Astrocyte (in vitro differentiated cells and primary cell): ENCODE measurements around the gene KLK13. TPM values are rescaled to one million over a fixed set of nuclear protein-coding genes. Genes with fewer than 3 reads are reported as not detected.

Experiments
- DNase-seq: peaks from one replicate; pipeline ENCODE4 v3.0.0-alpha.2; 2010; ENCODE audit warnings: low read depth
- FAIRE-seq: peaks from 2 replicates; lab custom pipeline; 2011; peaks lifted over from hg19 to GRCh38; lab: Jason Lieb, UNC
- H2AFZ ChIP-seq: 2 replicates; pipeline ENCODE4 v1.6.0; 2012; ENCODE audit warnings: low read depth, low read length, inconsistent platforms
- H3K27ac ChIP-seq: 2 replicates; pipeline ENCODE4 v1.5.1; 2011; ENCODE audit warnings: low read depth, low read length, inconsistent platforms
- H3K27me3 ChIP-seq: 2 replicates; pipeline ENCODE4 v1.6.0; 2011; ENCODE audit warnings: low read length, inconsistent platforms; ENCODE audit not compliant: insufficient read depth
- H3K36me3 ChIP-seq: 2 replicates; pipeline ENCODE4 v1.5.1; 2011; ENCODE audit warnings: low read length, inconsistent platforms; ENCODE audit not compliant: insufficient read depth
- H3K4me1 ChIP-seq: 2 replicates; pipeline ENCODE4 v1.5.1; 2011; ENCODE audit warnings: low read length, inconsistent platforms; ENCODE audit not compliant: insufficient read depth
- H3K4me2 ChIP-seq: 2 replicates; pipeline ENCODE4 v1.6.0; 2012; ENCODE audit warnings: low read length, inconsistent platforms
- H3K4me3 ChIP-seq: 2 replicates; pipeline ENCODE4 v1.5.1; 2011; ENCODE audit warnings: low read depth, mild to moderate bottlenecking, low read length, inconsistent platforms; ENCODE audit not compliant: insufficient read depth
- H3K79me2 ChIP-seq: 2 replicates; pipeline ENCODE4 v1.6.0; 2012; ENCODE audit warnings: mild to moderate bottlenecking, low read length, inconsistent platforms; ENCODE audit not compliant: insufficient read depth
- H3K9ac ChIP-seq: 2 replicates; pipeline ENCODE4 v1.6.0; 2012; ENCODE audit warnings: mild to moderate bottlenecking, low read length, inconsistent platforms
- H3K9me3 ChIP-seq: 2 replicates; pipeline ENCODE4 v1.5.1; 2012; ENCODE audit warnings: low read depth, mild to moderate bottlenecking, low read length, inconsistent platforms; ENCODE audit not compliant: insufficient read depth
- H4K20me1 ChIP-seq: 2 replicates; pipeline ENCODE4 v1.6.0; 2012; ENCODE audit warnings: low read length, inconsistent platforms; ENCODE audit not compliant: insufficient read depth
- H3K27ac Mint-ChIP-seq: one replicate; pipeline ENCODE4 v1.8.0; 2021; ENCODE audit warnings: mild to moderate bottlenecking, mixed read lengths; ENCODE audit not compliant: unreplicated experiment
- H3K27me3 Mint-ChIP-seq: one replicate; pipeline ENCODE4 v1.8.0; 2021; ENCODE audit warnings: low read depth, mixed read lengths; ENCODE audit not compliant: unreplicated experiment
- H3K36me3 Mint-ChIP-seq: one replicate; pipeline ENCODE4 v1.8.0; 2021; ENCODE audit warnings: low read depth, mixed read lengths; ENCODE audit not compliant: unreplicated experiment
- H3K4me1 Mint-ChIP-seq: one replicate; pipeline ENCODE4 v1.8.0; 2021; ENCODE audit warnings: low read depth, mixed read lengths; ENCODE audit not compliant: unreplicated experiment
- H3K4me3 Mint-ChIP-seq: one replicate; pipeline ENCODE4 v1.8.0; 2021; ENCODE audit warnings: mild to moderate bottlenecking, moderate library complexity, mixed read lengths; ENCODE audit not compliant: unreplicated experiment
- H3K9me3 Mint-ChIP-seq: one replicate; pipeline ENCODE4 v1.8.0; 2021; ENCODE audit warnings: mild to moderate bottlenecking, mixed read lengths; ENCODE audit not compliant: unreplicated experiment
- CTCF ChIP-seq: IDR thresholded peaks from 2 replicates; pipeline ENCODE4 v1.5.1; 2011; ENCODE audit warnings: low read depth, mild to moderate bottlenecking, inconsistent platforms, low read length, moderate library complexity; ENCODE audit not compliant: insufficient read depth
- EZH2 ChIP-seq: IDR thresholded peaks from 2 replicates; pipeline ENCODE4 v1.6.1; 2012; ENCODE audit warnings: mild to moderate bottlenecking, low read length, inconsistent platforms; ENCODE audit not compliant: insufficient read depth
- total RNA-seq: library from RNA; stranded (reverse); gene quantifications from 2 replicates; pipeline ENCODE4 v1.2.1, GENCODE V29; 2021

KLK13 gene
- total RNA-seq, 1 donor from 2014 or later = 0.32 TPM

GRCh38 chr19:51071095-51071405, 6.2 kb upstream of the KLK13 start:
- no peaks in the 10 kb centered on the region for H3K36me3 Mint-ChIP-seq
- TF ChIP-seq CTCF (no peak), EZH2 (no peak)
- no peaks in the 10 kb centered on the region for H3K36me3 ChIP-seq
- DNase-seq (no peak), FAIRE-seq (no peak)
- no peaks in the 10 kb centered on the region for H3K79me2 ChIP-seq
- H3K4me1 Mint-ChIP-seq = no peaks in the 10 kb centered on the region
- no peak overlapping the region for H3K9ac ChIP-seq
- H3K27me3 ChIP-seq = no peaks in the 10 kb centered on the region
- H3K27me3 Mint-ChIP-seq = peaks cover 16% of the 10 kb centered on the region
- H3K4me1 ChIP-seq = no peaks in the 10 kb centered on the region
- H4K20me1 ChIP-seq = no peaks in the 10 kb centered on the region
- no peak overlapping the region for H2AFZ ChIP-seq
- peaks cover 12% of the 10 kb centered on the region for H3K9me3 Mint-ChIP-seq
- no peak overlapping the region for H3K4me3 Mint-ChIP-seq
- H3K27ac ChIP-seq = no peak overlapping the region
- H3K9me3 ChIP-seq = no peaks in the 10 kb centered on the region
- H3K4me2 ChIP-seq = no peak overlapping the region
- no peak overlapping the region for H3K27ac Mint-ChIP-seq
- no peak overlapping the region for H3K4me3 ChIP-seq

- Histone ChIP-seq H3K79me2 (no peaks in the 10 kb centered on the region), H3K27me3 (no peaks in the 10 kb centered on the region), H3K36me3 (no peaks in the 10 kb centered on the region), H3K4me2 (no peak overlapping the region), H3K4me3 (no peak overlapping the region), H3K9me3 (no peaks in the 10 kb centered on the region), H3K27ac (no peak overlapping the region), H3K9ac (no peak overlapping the region), H2AFZ (no peak overlapping the region), H4K20me1 (no peaks in the 10 kb centered on the region), H3K4me1 (no peaks in the 10 kb centered on the region)
- no peak for DNase-seq
- Mint-ChIP-seq H3K27me3 (peaks cover 18% of the 10 kb centered on the region), H3K9me3 (peaks cover 14% of the 10 kb centered on the region), H3K27ac (no peak overlapping the region), H3K4me1 (no peaks in the 10 kb centered on the region), H3K4me3 (no peak overlapping the region), H3K36me3 (no peaks in the 10 kb centered on the region)
- TF ChIP-seq CTCF (no peak), EZH2 (no peak)
- FAIRE-seq = no peak
These were observed 5.6 kb upstream of the KLK13 start for GRCh38 chr19:51070334-51071094.
